B cell (primary cell): Measurements from ENCODE around the gene COL8A2. TPM values are rescaled to one million over a fixed set of nuclear protein-coding genes. Genes with fewer than 3 reads are reported as not detected.

Experiments used
- ATAC-seq: fragments of 200-7000 bp; cut with Tn5 transposase; one replicate; pipeline ENCODE4 v1.10.0; 2021; ENCODE audit warnings: low read depth, mild to moderate bottlenecking, moderate number of reproducible peaks, moderate library complexity
- CTCF ChIA-PET: fragments of 350-600 bp; sonication (Branson Sonifier 250); formaldehyde crosslinking; loops from one replicate; lab custom pipeline; 2021; ENCODE audit warnings: antibody characterized with exemption, inconsistent platforms; lab: Charles Lee
- POLR2A ChIA-PET: fragments of 350-600 bp; sonication (Branson Sonifier 250); formaldehyde crosslinking; loops from one replicate; lab custom pipeline; 2021; ENCODE audit warnings: antibody characterized with exemption; lab: Charles Lee
- DNase-seq: peaks from one replicate; pipeline ENCODE4 v3.0.0; 2013
- H2AFZ ChIP-seq: 2 replicates; pipeline ENCODE4 v1.6.1; 2012; ENCODE audit warnings: mild to moderate bottlenecking, low read depth, low read length; ENCODE audit not compliant: insufficient read depth, poor library complexity, severe bottlenecking
- H3K27ac ChIP-seq, 2 donors: 1 replicate in 1 of 2; 2 replicates in 1 of 2; pipeline ENCODE4 v1.5.1; 2012 to 2013; ENCODE audit warnings: low read length in 2 of 2, mild to moderate bottlenecking in 2 of 2, moderate library complexity in 1 of 2
- H3K27me3 ChIP-seq, 4 experiments: fragments of 200-600 bp in 1 of 4; sonication (generic) in 1 of 4; replicated peaks in 1 of 4; 1 replicate in 2 of 4; 2 replicates in 2 of 4; pipeline versions ENCODE4 v1.6.1 to v1.7.0; 2013 to 2016; ENCODE audit warnings: low read length in 3 of 4, mild to moderate bottlenecking in 2 of 4, mixed read lengths in 1 of 4, moderate library complexity in 1 of 4; ENCODE audit not compliant: insufficient read depth in 4 of 4, control insufficient read depth in 3 of 4; ENCODE audit errors: control extremely low read depth in 1 of 4
- H3K36me3 ChIP-seq, 2 experiments: replicated peaks in 1 of 2; 1 replicate in 1 of 2; 2 replicates in 1 of 2; pipeline versions ENCODE4 v1.6.1 to v1.7.1; 2013; ENCODE audit warnings: low read length in 1 of 2; ENCODE audit not compliant: insufficient read depth in 2 of 2, control insufficient read depth in 1 of 2; ENCODE audit errors: control extremely low read depth in 1 of 2, extremely low read depth in 1 of 2
- H3K4me1 ChIP-seq, 2 donors: fragments of 200-600 bp in 1 of 2; sonication (generic) in 1 of 2; 1 replicate in 1 of 2; 2 replicates in 1 of 2; pipeline versions ENCODE4 v1.5.1 to v1.6.1; 2013 to 2017; ENCODE audit warnings: low read length in 2 of 2; ENCODE audit not compliant: control insufficient read depth in 2 of 2, insufficient read depth in 2 of 2
- H3K4me2 ChIP-seq: replicated peaks from 2 replicates; pipeline ENCODE3; 2012; ENCODE audit warnings: mild to moderate bottlenecking, low read depth, low read length; ENCODE audit not compliant: poor library complexity, severe bottlenecking
- H3K4me3 ChIP-seq, 5 experiments: fragments of 200-600 bp in 1 of 5; sonication (generic) in 1 of 5; 1 replicate in 3 of 5; 2 replicates in 2 of 5; pipeline versions ENCODE4 v1.5.1 to v1.7.0; 2011 to 2016; ENCODE audit warnings: low read length in 4 of 5, mild to moderate bottlenecking in 4 of 5, low read depth in 2 of 5, control low read depth in 1 of 5, moderate library complexity in 1 of 5; ENCODE audit not compliant: insufficient read depth in 1 of 5; ENCODE audit errors: control extremely low read depth in 1 of 5, extremely low read depth in 1 of 5
- H3K79me2 ChIP-seq: fragments of 200-600 bp; sonication (generic); one replicate; pipeline ENCODE4 v1.6.0; 2016; ENCODE audit warnings: low read length; ENCODE audit not compliant: control insufficient read depth, insufficient read depth
- H3K9ac ChIP-seq: fragments of 200-600 bp; sonication (generic); 2 replicates; pipeline ENCODE4 v1.6.1; 2017; ENCODE audit warnings: mild to moderate bottlenecking, low read length, moderate library complexity
- H3K9me3 ChIP-seq, 3 donors: one replicate each; pipeline versions ENCODE4 v1.6.1 to v1.7.1; 2013; ENCODE audit warnings: low read length in 2 of 3; ENCODE audit not compliant: control insufficient read depth in 2 of 3, insufficient read depth in 1 of 3; ENCODE audit errors: control extremely low read depth in 1 of 3
- H4K20me1 ChIP-seq: 2 replicates; pipeline ENCODE4 v1.6.0; 2012; ENCODE audit warnings: mild to moderate bottlenecking, low read length; ENCODE audit not compliant: insufficient read depth, control insufficient read depth, poor library complexity, severe bottlenecking
- H3K27ac Mint-ChIP-seq: one replicate; pipeline ENCODE4 v1.8.0; 2021; ENCODE audit warnings: mixed read lengths
- H3K27me3 Mint-ChIP-seq: one replicate; pipeline ENCODE4 v1.8.0; 2021; ENCODE audit warnings: mixed read lengths
- H3K4me1 Mint-ChIP-seq: one replicate; pipeline ENCODE4 v1.8.0; 2021; ENCODE audit warnings: mixed read lengths
- H3K4me3 Mint-ChIP-seq: one replicate; pipeline ENCODE4 v1.8.0; 2021; ENCODE audit warnings: mixed read lengths
- H3K9me3 Mint-ChIP-seq: one replicate; pipeline ENCODE4 v1.8.0; 2022; ENCODE audit warnings: mixed read lengths; ENCODE audit not compliant: insufficient read depth
- EZH2 ChIP-seq: IDR thresholded peaks from 2 replicates; pipeline ENCODE4 v1.6.1; 2012; ENCODE audit warnings: borderline replicate concordance, low read depth, mild to moderate bottlenecking, moderate library complexity, low read length; ENCODE audit not compliant: insufficient read depth, poor library complexity, severe bottlenecking
- WGBS: methylation state at CpG from one replicate; pipeline ENCODE4 v1.1.5; 2013; ENCODE audit warnings: missing lambda C conversion rate; ENCODE audit not compliant: insufficient coverage; 5-methylcytosine and 5-hydroxymethylcytosine counted together
- intact Hi-C: fragments of 100-400 bp; cut with micrococcal nuclease; formaldehyde crosslinking; loops from one replicate; pipeline ENCODE4 v1.10.0; 2022
- polyA plus RNA-seq: library from polyadenylated mRNA; depleted of rRNA; stranded (reverse); fragments of >200 nt; gene quantifications from 2 replicates; pipeline ENCODE4 v1.2.3, GENCODE V29; 2012
- total RNA-seq, 2 donors: library from RNA; stranded (reverse); fragments of 120-200 nt in 1 of 2; gene quantifications; 1 replicate in 1 of 2; 2 replicates in 1 of 2; pipeline versions ENCODE4 v1.2.3 to v1.2.4, GENCODE V29; 2013 to 2022
- TF ChIP-seq, protein P1 (sequence below): fragments of 200-600 bp; IDR thresholded peaks from one replicate; pipeline ENCODE4 v1.8.0; 2022; ENCODE audit warnings: antibody characterized with exemption, mild to moderate bottlenecking

Gene COL8A2
- total and polyA plus RNA-seq, 2 donors (not counting 1 experiment from before 2014, with no cell fraction given): 0.17 TPM; not detected in 1

DNA sequence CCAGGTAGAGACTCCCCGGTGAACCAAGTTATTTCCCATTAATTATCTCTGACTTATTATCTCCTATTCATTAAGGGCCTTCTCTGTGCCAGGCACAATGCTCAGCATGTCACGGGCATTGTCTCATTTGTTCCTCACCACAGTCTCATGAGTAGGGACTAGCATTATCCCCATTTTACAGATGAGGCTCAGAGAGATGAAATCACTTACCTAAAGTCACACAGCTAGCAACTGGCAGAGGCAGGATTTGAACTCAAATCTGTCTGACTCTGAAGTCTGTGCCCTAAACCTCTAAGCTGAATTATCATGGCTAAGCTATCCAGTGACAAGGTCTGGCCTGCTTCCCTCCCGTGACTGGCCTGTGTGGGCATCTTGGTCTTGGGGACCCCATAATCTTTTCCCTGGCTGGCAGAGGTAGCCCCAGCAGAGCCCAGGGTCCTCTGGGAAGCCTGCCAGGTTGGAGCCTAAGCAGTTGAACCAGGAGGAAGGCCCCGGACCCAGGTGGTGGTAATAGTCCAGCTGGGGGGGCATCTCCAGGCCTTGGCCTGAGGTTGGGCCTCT is 35.4 kb upstream of the COL8A2 start:
- ChIA-PET CTCF (interaction anchor here (0.9 to 7.2 kb wide), 7 partner anchors 10 to 125 kb away, joined by 3 to 63 read pairs (median 4); partner anchors contain the start of gene TRAPPC3), POLR2A (interaction anchor here (1.1 to 4.6 kb wide), 3 partner anchors 9 to 65 kb away, joined by 3 to 18 read pairs (median 3); partner anchors contain the start of gene TRAPPC3)
- WGBS: 44% methylated on average over 3 of the region's 4 CpGs
- peak overlapping the region; percentile 52 for H3K4me3 Mint-ChIP-seq
- H3K4me1 Mint-ChIP-seq: peaks cover 69% of the 10 kb centered on the region
- ATAC-seq: no peak
- Histone ChIP-seq H3K27ac (peak overlapping the region; percentile 78 to 88), H3K79me2 (peaks cover 97% of the 10 kb centered on the region), H3K27me3 (no peaks in the 10 kb centered on the region), H3K9me3 (no peaks in the 10 kb centered on the region), H4K20me1 (no peaks in the 10 kb centered on the region), H3K36me3 (peaks cover 0 to 2% of the 10 kb centered on the region in 2 experiments), H3K4me2 (peak overlapping the region; percentile 75), H2AFZ (peak overlapping the region; percentile 67), H3K4me1 (peaks cover 55 to 67% of the 10 kb centered on the region in 2 donors), H3K9ac (peak overlapping the region; percentile 39), H3K4me3 (peak overlapping the region in 4 of 5 experiments; percentile 12 to 51 (median 38))
- DNase-seq: no peak
- no peaks in the 10 kb centered on the region for H3K9me3 Mint-ChIP-seq
- no peak for TF ChIP-seq EZH2
- intact Hi-C loops: no loop called here
- peak overlapping the region; percentile 82 for H3K27ac Mint-ChIP-seq
- H3K27me3 Mint-ChIP-seq: no peaks in the 10 kb centered on the region

DNA sequence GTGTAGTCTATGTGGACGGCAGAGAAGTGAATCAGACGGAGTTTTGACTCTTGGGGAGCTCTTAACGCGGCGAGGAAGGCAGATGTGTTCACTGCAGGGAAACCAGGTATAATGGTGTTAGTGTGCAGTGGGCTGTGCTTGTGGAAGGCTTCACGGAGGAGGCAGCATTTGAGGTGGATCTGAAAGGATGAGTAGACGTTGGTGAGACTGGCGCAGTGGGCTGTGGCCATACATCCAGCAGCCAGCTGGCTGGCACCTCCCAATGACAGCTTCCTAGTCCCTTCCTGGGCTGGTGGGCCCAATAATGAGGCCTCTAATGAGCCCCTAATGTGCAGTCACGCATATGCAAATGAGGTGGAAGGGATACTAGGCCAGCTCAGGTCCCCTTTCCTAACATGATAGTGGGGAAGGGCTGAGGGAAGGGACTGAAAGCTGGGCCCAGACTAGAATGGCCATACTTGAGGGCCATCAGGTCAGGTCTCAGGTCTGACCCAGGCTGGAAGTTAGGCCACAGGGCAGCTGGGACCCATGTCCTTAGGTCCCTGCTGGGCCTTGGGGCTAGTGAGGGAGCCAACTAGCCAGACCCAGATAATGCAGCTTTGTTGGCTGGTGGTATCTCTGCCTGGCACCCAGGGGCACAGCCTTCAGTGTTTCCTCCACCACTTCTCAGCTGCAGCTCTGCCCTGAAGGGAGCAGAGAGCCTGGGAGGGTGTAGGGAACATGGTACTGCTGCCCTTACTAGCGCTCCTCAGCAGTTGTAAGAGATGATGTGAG is 34.8 kb upstream of the COL8A2 start:
- intact Hi-C loops: loop anchor here (2.0 kb wide), 1 partner anchor 303 kb away; no protein-coding TSS in a partner anchor
- Mint-ChIP-seq H3K9me3 (no peaks in the 10 kb centered on the region), H3K27ac (peak overlapping the region; percentile 82)

More for the DNA sequence above, 34.8 kb upstream of the COL8A2 start:
- Histone ChIP-seq H3K36me3 (peaks cover 0 to 2% of the 10 kb centered on the region in 2 experiments), H3K4me3 (no peak overlapping the region), H3K27me3 (no peaks in the 10 kb centered on the region), H3K79me2 (peaks cover 97% of the 10 kb centered on the region), H3K9me3 (no peaks in the 10 kb centered on the region), H3K27ac (peak overlapping the region; percentile 78 to 88), H3K9ac (peak overlapping the region; percentile 18), H2AFZ (no peak overlapping the region), H3K4me1 (peaks cover 61 to 73% of the 10 kb centered on the region in 2 donors), H3K4me2 (peak overlapping the region; percentile 75), H4K20me1 (no peaks in the 10 kb centered on the region)
- TF ChIP-seq, protein P1, sequence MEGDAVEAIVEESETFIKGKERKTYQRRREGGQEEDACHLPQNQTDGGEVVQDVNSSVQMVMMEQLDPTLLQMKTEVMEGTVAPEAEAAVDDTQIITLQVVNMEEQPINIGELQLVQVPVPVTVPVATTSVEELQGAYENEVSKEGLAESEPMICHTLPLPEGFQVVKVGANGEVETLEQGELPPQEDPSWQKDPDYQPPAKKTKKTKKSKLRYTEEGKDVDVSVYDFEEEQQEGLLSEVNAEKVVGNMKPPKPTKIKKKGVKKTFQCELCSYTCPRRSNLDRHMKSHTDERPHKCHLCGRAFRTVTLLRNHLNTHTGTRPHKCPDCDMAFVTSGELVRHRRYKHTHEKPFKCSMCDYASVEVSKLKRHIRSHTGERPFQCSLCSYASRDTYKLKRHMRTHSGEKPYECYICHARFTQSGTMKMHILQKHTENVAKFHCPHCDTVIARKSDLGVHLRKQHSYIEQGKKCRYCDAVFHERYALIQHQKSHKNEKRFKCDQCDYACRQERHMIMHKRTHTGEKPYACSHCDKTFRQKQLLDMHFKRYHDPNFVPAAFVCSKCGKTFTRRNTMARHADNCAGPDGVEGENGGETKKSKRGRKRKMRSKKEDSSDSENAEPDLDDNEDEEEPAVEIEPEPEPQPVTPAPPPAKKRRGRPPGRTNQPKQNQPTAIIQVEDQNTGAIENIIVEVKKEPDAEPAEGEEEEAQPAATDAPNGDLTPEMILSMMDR: no peak
- TF ChIP-seq EZH2: no peak
- no peak for ATAC-seq
- peak overlapping the region; percentile 52 for H3K4me3 Mint-ChIP-seq
- H3K27me3 Mint-ChIP-seq: no peaks in the 10 kb centered on the region
- no peak for DNase-seq
- 96% methylated on average over 9 of the region's 10 CpGs for WGBS
- ChIA-PET CTCF (interaction anchor here (0.9 to 7.2 kb wide), 6 partner anchors 9 to 126 kb away, joined by 3 to 63 read pairs (median 8); partner anchors contain the start of gene TRAPPC3), POLR2A (interaction anchor here (4.6 kb wide), 1 partner anchor 10 kb away, joined by 18 read pairs; the partner anchor contains the start of gene TRAPPC3)
- peaks cover 70% of the 10 kb centered on the region for H3K4me1 Mint-ChIP-seq
